Tibial nerve (tissue), 4 donors: ENCODE results near the gene TTC28.

Experiments used
- EP300 ChIP-seq, 2 donors: sonication (generic); formaldehyde crosslinking; IDR thresholded peaks; one replicate each; pipeline ENCODE4 v1.6.1; 2017; ENCODE audit warnings: antibody characterized with exemption in 2 of 2, mild to moderate bottlenecking in 1 of 2
- POLR2A ChIP-seq, 2 donors: fragments of 450-650 bp; IDR thresholded peaks; one replicate each; pipeline ENCODE4 v1.6.1; 2017; ENCODE audit warnings: antibody characterized with exemption in 2 of 2, mild to moderate bottlenecking in 2 of 2, moderate library complexity in 2 of 2
- TF ChIP-seq, protein P1 (sequence below), 5 experiments: fragments of 200-600 bp in 3 of 5; fragments of 450-650 bp in 2 of 5; sonication (generic) in 3 of 5; IDR thresholded peaks; one replicate each; pipeline ENCODE4 v1.5.1; 2016 to 2019; ENCODE audit warnings: antibody characterized with exemption in 5 of 5, mild to moderate bottlenecking in 3 of 5, moderate library complexity in 2 of 5

DNA sequence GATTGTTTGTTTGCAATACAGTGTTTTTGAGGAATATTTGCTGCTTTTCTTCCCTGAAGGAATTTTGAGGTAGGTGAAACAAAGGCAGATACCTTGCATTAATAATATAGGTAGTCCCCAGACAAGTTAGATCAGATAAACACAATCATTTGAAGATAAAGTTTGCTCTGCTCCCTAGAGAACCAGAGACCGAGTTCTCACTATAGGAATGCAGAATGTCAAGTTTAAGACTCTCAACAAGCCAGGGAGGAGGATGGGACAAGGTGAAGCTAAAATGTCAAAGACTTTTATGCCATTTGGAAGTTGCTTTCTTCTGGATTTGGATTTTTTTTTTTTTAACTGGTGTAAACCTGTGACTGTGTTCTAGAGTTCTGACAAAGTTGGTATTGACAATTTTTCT is 364.7 kb downstream of the TTC28 start:
- TF ChIP-seq, protein P1, sequence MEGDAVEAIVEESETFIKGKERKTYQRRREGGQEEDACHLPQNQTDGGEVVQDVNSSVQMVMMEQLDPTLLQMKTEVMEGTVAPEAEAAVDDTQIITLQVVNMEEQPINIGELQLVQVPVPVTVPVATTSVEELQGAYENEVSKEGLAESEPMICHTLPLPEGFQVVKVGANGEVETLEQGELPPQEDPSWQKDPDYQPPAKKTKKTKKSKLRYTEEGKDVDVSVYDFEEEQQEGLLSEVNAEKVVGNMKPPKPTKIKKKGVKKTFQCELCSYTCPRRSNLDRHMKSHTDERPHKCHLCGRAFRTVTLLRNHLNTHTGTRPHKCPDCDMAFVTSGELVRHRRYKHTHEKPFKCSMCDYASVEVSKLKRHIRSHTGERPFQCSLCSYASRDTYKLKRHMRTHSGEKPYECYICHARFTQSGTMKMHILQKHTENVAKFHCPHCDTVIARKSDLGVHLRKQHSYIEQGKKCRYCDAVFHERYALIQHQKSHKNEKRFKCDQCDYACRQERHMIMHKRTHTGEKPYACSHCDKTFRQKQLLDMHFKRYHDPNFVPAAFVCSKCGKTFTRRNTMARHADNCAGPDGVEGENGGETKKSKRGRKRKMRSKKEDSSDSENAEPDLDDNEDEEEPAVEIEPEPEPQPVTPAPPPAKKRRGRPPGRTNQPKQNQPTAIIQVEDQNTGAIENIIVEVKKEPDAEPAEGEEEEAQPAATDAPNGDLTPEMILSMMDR (IDR thresholded peaks at IDR 0.05), result no peak
- no peak for TF ChIP-seq EP300 (IDR thresholded peaks at IDR 0.05)
- TF ChIP-seq POLR2A (IDR thresholded peaks at IDR 0.05), result no peak
